ENCODE measurements around the gene NEMP1. TPM values are rescaled to one million over a fixed set of nuclear protein-coding genes. Genes with fewer than 3 reads are reported as not detected.

The NEMP1 gene
- total and polyA plus RNA-seq, 4 donors, result 3.7 to 14.3 (median 7.7) TPM

DNA sequence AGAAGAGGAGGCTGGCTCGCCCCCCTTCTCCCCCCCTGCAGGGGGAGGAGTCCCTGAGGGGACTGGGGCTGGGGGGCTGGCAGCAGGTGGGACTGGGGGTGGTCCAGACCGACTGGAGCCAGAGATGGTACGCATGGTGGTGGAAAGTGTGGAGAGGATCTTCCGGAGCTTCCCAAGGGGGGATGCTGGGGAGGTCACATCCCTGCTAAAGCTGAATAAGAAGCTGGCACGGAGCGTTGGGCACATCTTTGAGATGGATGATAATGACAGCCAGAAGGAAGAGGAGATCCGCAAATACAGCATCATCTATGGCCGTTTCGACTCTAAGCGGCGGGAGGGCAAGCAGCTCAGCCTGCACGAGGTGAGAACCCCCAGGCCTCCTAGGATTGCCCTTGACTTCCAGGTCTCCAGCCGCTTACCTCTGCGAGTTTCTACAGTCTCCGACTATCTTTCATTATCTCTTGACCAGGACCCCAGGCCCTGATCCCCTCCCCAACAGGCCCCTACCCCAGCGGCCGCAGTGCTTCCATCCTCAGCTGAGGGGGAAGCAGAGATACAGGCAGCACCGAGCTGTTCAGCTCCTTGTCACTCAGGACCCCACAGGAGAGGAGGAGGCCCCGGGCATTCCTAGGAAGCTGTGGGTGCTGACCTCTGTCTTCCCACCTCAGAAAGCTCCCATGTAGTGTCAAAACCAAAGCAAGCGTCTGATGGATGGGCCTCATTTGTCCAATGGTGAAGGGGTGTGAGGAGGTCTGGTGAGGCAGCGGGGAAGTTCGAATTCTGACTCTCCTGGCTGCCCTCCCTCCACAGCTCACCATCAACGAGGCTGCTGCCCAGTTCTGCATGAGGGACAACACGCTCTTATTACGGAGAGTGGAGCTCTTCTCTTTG lies 13.3 kb upstream of the NEMP1 start:
- no peak for TF ChIP-seq CTCF (IDR thresholded peaks at IDR 0.05; ENCODE audit: control extremely low read depth, extremely low read depth)
- H3K9me3 ChIP-seq (ENCODE audit: control insufficient read depth in 4 of 4, insufficient read depth in 3 of 4, low read length in 3 of 4), result no peaks in the 10 kb centered on the region
- no peak for DNase-seq
- H3K27ac ChIP-seq (ENCODE audit: low read depth in 1 of 2, low read length in 1 of 2), result peak overlapping the region in 1 of 2 donors; percentile 17
- H3K27me3 ChIP-seq (ENCODE audit: control insufficient read depth in 3 of 3, insufficient read depth in 3 of 3, low read length in 2 of 3), result no peaks in the 10 kb centered on the region
- H3K36me3 ChIP-seq (ENCODE audit: control insufficient read depth in 4 of 4, insufficient read depth in 4 of 4, low read length in 4 of 4), result peaks cover 11 to 52% (median 34%) of the 10 kb centered on the region in 4 donors
- H3K9ac ChIP-seq (ENCODE audit: insufficient read depth in 1 of 2, low read length in 2 of 2), result no peak overlapping the region
- WGBS, 2 donors, result 85 to 86% methylated on average over 25 of the region's 25 CpGs
- H3K4me3 ChIP-seq, result no peak overlapping the region
- ATAC-seq (ENCODE audit: insufficient read depth, low FRiP score), result no peak
- peaks cover 0 to 46% (median 18%) of the 10 kb centered on the region in 5 donors for H3K4me1 ChIP-seq (ENCODE audit: control insufficient read depth in 5 of 5, insufficient read depth in 5 of 5, low read length in 5 of 5)

- Histone ChIP-seq H3K27me3 (ENCODE audit: control insufficient read depth in 3 of 3, insufficient read depth in 3 of 3, low read length in 2 of 3) (no peaks in the 10 kb centered on the region), H3K27ac (ENCODE audit: low read depth in 1 of 2, low read length in 1 of 2) (peak overlapping the region in 1 of 2 donors; percentile 54), H3K9ac (ENCODE audit: insufficient read depth in 1 of 2, low read length in 2 of 2) (peak overlapping the region in 1 of 2 donors; percentile 81), H3K36me3 (ENCODE audit: control insufficient read depth in 4 of 4, insufficient read depth in 4 of 4, low read length in 4 of 4) (peaks cover 11 to 44% (median 29%) of the 10 kb centered on the region in 4 donors), H3K9me3 (ENCODE audit: control insufficient read depth in 4 of 4, insufficient read depth in 3 of 4, low read length in 3 of 4) (no peaks in the 10 kb centered on the region), H3K4me1 (ENCODE audit: control insufficient read depth in 5 of 5, insufficient read depth in 5 of 5, low read length in 5 of 5) (peaks cover 0 to 54% (median 18%) of the 10 kb centered on the region in 5 donors), H3K4me3 (no peak overlapping the region)
- ATAC-seq (ENCODE audit: insufficient read depth, low FRiP score), result no peak
- TF ChIP-seq CTCF (IDR thresholded peaks at IDR 0.05; ENCODE audit: control extremely low read depth, extremely low read depth), result no peak
- no peak for DNase-seq
- 62 to 85% methylated on average over 22 of the region's 22 CpGs for WGBS, 2 donors
These were observed 12.5 kb upstream of the NEMP1 start for GRCh38 chr12:57090924-57091637.

DNA sequence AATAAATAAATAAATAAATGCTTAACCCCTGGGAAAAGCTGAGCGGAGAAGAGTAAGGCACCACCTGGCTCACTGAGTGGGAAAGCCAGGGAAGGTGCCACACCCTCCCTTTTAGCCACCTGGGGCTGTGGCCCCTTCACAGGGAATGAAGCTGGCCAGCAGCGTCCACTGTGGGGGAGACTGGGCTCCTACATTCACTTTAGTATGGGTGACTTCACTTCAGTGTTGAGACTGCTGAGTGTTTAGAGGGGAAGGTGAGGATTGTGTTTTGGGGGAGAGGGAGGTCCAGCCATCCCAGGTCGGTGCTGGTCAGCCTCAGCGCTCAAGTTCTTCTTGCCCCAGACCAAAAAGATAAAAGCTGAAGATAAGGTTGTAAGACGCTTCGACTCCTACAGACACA lies 11.9 kb upstream of the NEMP1 start:
- no peak for ATAC-seq (ENCODE audit: insufficient read depth, low FRiP score)
- TF ChIP-seq CTCF (IDR thresholded peaks at IDR 0.05; ENCODE audit: control extremely low read depth, extremely low read depth), result no peak

More for the DNA sequence above, 11.9 kb upstream of the NEMP1 start:
- peaks cover 0 to 60% (median 21%) of the 10 kb centered on the region in 5 donors for H3K4me1 ChIP-seq (ENCODE audit: control insufficient read depth in 5 of 5, insufficient read depth in 5 of 5, low read length in 5 of 5)
- no peak for DNase-seq
- H3K27ac ChIP-seq (ENCODE audit: low read depth in 1 of 2, low read length in 1 of 2), result peak overlapping the region in 1 of 2 donors; percentile 54
- no peaks in the 10 kb centered on the region for H3K9me3 ChIP-seq (ENCODE audit: control insufficient read depth in 4 of 4, insufficient read depth in 3 of 4, low read length in 3 of 4)
- H3K4me3 ChIP-seq, result peak overlapping the region; percentile 5
- H3K27me3 ChIP-seq (ENCODE audit: control insufficient read depth in 3 of 3, insufficient read depth in 3 of 3, low read length in 2 of 3), result no peaks in the 10 kb centered on the region
- peaks cover 11 to 38% (median 25%) of the 10 kb centered on the region in 4 donors for H3K36me3 ChIP-seq (ENCODE audit: control insufficient read depth in 4 of 4, insufficient read depth in 4 of 4, low read length in 4 of 4)
- H3K9ac ChIP-seq (ENCODE audit: insufficient read depth in 1 of 2, low read length in 2 of 2), result peak overlapping the region in 1 of 2 donors; percentile 81
- 44 to 77% methylated on average over 6 of the region's 6 CpGs for WGBS, 2 donors

Measured in lung (tissue), 12 donors.